ENCODE results near the gene PRDM15. TPM values are rescaled to one million over a fixed set of nuclear protein-coding genes. Genes with fewer than 3 reads are reported as not detected.

PRDM15 gene
- total and polyA plus RNA-seq, 2 donors (not counting 3 experiments of a cell fraction or from before 2014, with no cell fraction given) = 11.8 to 12.9 TPM

DNA sequence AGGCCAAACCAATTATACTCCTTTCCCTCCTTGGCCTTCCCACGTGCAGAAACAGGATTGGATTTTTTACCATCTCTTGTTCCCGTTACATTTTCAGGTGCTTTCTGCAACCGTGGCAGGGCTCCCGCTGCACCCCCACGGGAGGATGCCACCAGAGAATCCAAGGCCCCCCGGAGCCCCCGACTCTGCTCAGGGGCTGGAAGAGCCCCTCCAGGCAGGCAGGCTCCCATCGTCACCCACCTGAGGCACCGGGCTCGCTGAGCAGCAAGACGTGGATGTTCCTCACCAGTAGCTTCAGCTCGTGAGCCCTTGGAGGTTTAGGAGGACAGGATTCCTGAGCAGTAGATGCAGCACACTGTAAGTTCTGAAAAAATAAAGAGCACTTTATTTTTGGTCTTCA lies 35.2 kb upstream of the PRDM15 start:
- TF ChIP-seq POLR2A (IDR thresholded peaks at IDR 0.05; ENCODE audit: low read depth, low read length) (no peak), EZH2 (IDR thresholded peaks at IDR 0.05; ENCODE audit: borderline replicate concordance, low read depth, low read length, severe bottlenecking) (no peak), JUN (IDR thresholded peaks at IDR 0.05; ENCODE audit: borderline replicate concordance, insufficient read depth, insufficient read length, low read depth) (no peak), FOS (IDR thresholded peaks at IDR 0.05; ENCODE audit: borderline replicate concordance, insufficient read depth, low read length) (no peak), POLR2AphosphoS5 (IDR thresholded peaks at IDR 0.05; ENCODE audit: insufficient read depth, low read depth, low read length) (no peak), MYC (IDR thresholded peaks at IDR 0.05; ENCODE audit: low read depth, low read length) (no peak)
- TF ChIP-seq, protein P1, sequence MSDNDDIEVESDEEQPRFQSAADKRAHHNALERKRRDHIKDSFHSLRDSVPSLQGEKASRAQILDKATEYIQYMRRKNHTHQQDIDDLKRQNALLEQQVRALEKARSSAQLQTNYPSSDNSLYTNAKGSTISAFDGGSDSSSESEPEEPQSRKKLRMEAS (IDR thresholded peaks at IDR 0.05; ENCODE audit: insufficient read depth, insufficient read length) = no peak
- TF ChIP-seq, protein P2, sequence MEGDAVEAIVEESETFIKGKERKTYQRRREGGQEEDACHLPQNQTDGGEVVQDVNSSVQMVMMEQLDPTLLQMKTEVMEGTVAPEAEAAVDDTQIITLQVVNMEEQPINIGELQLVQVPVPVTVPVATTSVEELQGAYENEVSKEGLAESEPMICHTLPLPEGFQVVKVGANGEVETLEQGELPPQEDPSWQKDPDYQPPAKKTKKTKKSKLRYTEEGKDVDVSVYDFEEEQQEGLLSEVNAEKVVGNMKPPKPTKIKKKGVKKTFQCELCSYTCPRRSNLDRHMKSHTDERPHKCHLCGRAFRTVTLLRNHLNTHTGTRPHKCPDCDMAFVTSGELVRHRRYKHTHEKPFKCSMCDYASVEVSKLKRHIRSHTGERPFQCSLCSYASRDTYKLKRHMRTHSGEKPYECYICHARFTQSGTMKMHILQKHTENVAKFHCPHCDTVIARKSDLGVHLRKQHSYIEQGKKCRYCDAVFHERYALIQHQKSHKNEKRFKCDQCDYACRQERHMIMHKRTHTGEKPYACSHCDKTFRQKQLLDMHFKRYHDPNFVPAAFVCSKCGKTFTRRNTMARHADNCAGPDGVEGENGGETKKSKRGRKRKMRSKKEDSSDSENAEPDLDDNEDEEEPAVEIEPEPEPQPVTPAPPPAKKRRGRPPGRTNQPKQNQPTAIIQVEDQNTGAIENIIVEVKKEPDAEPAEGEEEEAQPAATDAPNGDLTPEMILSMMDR (IDR thresholded peaks at IDR 0.05; ENCODE audit: extremely low read depth in 1 of 2, insufficient read depth in 1 of 2, low read depth in 1 of 2, low read length in 2 of 2) = no peak
- dilution Hi-C loops (cut with MboI; ENCODE audit: extremely low pct_ligation_motif_present, low sequenced_read_pairs) = no loop called here
- Histone ChIP-seq H4K20me1 (replicated peaks; ENCODE audit: control insufficient read depth, extremely low read depth, insufficient read depth, low read length) (no peaks in the 10 kb centered on the region), H3K4me2 (ENCODE audit: insufficient read depth, low read length) (no peak overlapping the region), H3K27me3 (ENCODE audit: control insufficient read depth in 2 of 2, insufficient read depth in 2 of 2, low read length in 2 of 2) (no peaks in the 10 kb centered on the region), H3K36me3 (ENCODE audit: control insufficient read depth in 2 of 2, extremely low read depth in 1 of 2, insufficient read depth in 2 of 2, low read length in 2 of 2) (peaks cover 17 to 54% of the 10 kb centered on the region in 2 experiments), H3K9ac (replicated peaks; ENCODE audit: extremely low read depth, insufficient read depth, low read length) (no peak overlapping the region), H3K9me3 (replicated peaks; ENCODE audit: control insufficient read depth, insufficient read depth, low read length) (no peaks in the 10 kb centered on the region), H2AFZ (ENCODE audit: low read depth, low read length) (no peak overlapping the region), H3K4me3 (replicated peaks in 1 of 3; ENCODE audit: insufficient read depth in 1 of 3, low read depth in 1 of 3, low read length in 3 of 3) (no peak overlapping the region), H3K27ac (ENCODE audit: insufficient read depth, low read depth, low read length) (no peak overlapping the region), H3K79me2 (ENCODE audit: control insufficient read depth, insufficient read depth, low read length) (no peaks in the 10 kb centered on the region), H3K4me1 (ENCODE audit: control insufficient read depth, extremely low read depth, insufficient read depth, low read length) (no peaks in the 10 kb centered on the region), H3K9me1 (replicated peaks; ENCODE audit: control insufficient read depth, extremely low read depth, insufficient read depth, low read length) (no peaks in the 10 kb centered on the region)
- BruUV-seq (replicated peaks) = no TSS peak
- DNase-seq (ENCODE audit: low read depth, low spot score) = no peak
- ChIA-PET POLR2A (no interaction called here), CTCF (interaction anchor here (1.2 to 1.6 kb wide), 2 partner anchors 12 to 202 kb away, joined by 3 to 4 read pairs; no protein-coding TSS in a partner anchor)
- intact Hi-C loops (cut with micrococcal nuclease) = no loop called here
- FAIRE-seq = no peak
